Smooth muscle cell (in vitro differentiated cells): ENCODE data around the gene FARP1. TPM values are rescaled to one million over a fixed set of nuclear protein-coding genes. Genes with fewer than 3 reads are reported as not detected.
A peak's percentile ranks its signal among the peaks of the same experiment; 100 is the strongest.

Experiments
- DNase-seq: peaks from one replicate; lab custom pipeline; 2025; ENCODE audit not compliant: unreplicated experiment; lab: John Stamatoyannopoulos, UW
- H2AFZ ChIP-seq: fragments of 200-600 bp; sonication (generic); 2 replicates; pipeline ENCODE4 v1.6.0; 2016; ENCODE audit warnings: antibody characterized with exemption, low read depth, mild to moderate bottlenecking
- H3F3A ChIP-seq: fragments of 200-600 bp; sonication (generic); 2 replicates; pipeline ENCODE4 v1.6.0; 2017; ENCODE audit warnings: antibody characterized with exemption, low read depth
- H3K27ac ChIP-seq: fragments of 200-600 bp; sonication (generic); 2 replicates; pipeline ENCODE4 v1.5.1; 2016; ENCODE audit warnings: low read depth, mild to moderate bottlenecking
- H3K27me3 ChIP-seq: fragments of 200-600 bp; sonication (generic); 2 replicates; pipeline ENCODE4 v1.6.1; 2016; ENCODE audit warnings: low read depth, mild to moderate bottlenecking
- H3K36me3 ChIP-seq: fragments of 200-600 bp; sonication (generic); 2 replicates; pipeline ENCODE4 v1.5.1; 2016; ENCODE audit warnings: low read depth
- H3K4me1 ChIP-seq: fragments of 200-600 bp; sonication (generic); 2 replicates; pipeline ENCODE4 v1.5.1; 2016; ENCODE audit warnings: low read depth
- H3K4me2 ChIP-seq: fragments of 200-600 bp; sonication (generic); 2 replicates; pipeline ENCODE4 v1.6.0; 2016; ENCODE audit warnings: mild to moderate bottlenecking
- H3K4me3 ChIP-seq: fragments of 200-600 bp; sonication (generic); 2 replicates; pipeline ENCODE4 v1.5.1; 2016; ENCODE audit warnings: mild to moderate bottlenecking
- H3K79me2 ChIP-seq: fragments of 200-600 bp; sonication (generic); 2 replicates; pipeline ENCODE4 v1.6.0; 2016; ENCODE audit warnings: low read depth, mild to moderate bottlenecking
- H3K9ac ChIP-seq: fragments of 200-600 bp; sonication (generic); 2 replicates; pipeline ENCODE4 v1.6.0; 2016; ENCODE audit warnings: low read depth
- H3K9me3 ChIP-seq: fragments of 200-600 bp; sonication (generic); replicated peaks from 2 replicates; pipeline ENCODE4 v1.5.1; 2016; ENCODE audit warnings: low read depth
- H4K20me1 ChIP-seq: fragments of 200-600 bp; sonication (generic); 2 replicates; pipeline ENCODE4 v1.6.0; 2016; ENCODE audit warnings: low read depth
- CTCF ChIP-seq: fragments of 200-600 bp; sonication (generic); IDR thresholded peaks from 2 replicates; pipeline ENCODE4 v1.5.1; 2017; ENCODE audit warnings: borderline replicate concordance, mild to moderate bottlenecking, antibody characterized with exemption; ENCODE audit not compliant: insufficient read depth, poor library complexity, severe bottlenecking
- WGBS: methylation state at CpG from one replicate; pipeline ENCODE4 v1.1.7; 2016; ENCODE audit warnings: low lambda C conversion rate; 5-methylcytosine and 5-hydroxymethylcytosine counted together
- polyA plus RNA-seq: library from polyadenylated mRNA; unstranded; fragments of >200 nt; fragmentation: Nextera tagmentation; extraction: Ambion mirVana; gene quantifications from 2 replicates; pipeline ENCODE4 v1.2.1, GENCODE V29; 2016
- total RNA-seq: library from RNA; depleted of rRNA; stranded (reverse); fragments of >200 nt; gene quantifications from 2 replicates; pipeline ENCODE4 v1.2.3, GENCODE V29; 2014

Gene FARP1
- total and polyA plus RNA-seq, 2 experiments from 2014 or later: 59.4 to 104 TPM

DNA sequence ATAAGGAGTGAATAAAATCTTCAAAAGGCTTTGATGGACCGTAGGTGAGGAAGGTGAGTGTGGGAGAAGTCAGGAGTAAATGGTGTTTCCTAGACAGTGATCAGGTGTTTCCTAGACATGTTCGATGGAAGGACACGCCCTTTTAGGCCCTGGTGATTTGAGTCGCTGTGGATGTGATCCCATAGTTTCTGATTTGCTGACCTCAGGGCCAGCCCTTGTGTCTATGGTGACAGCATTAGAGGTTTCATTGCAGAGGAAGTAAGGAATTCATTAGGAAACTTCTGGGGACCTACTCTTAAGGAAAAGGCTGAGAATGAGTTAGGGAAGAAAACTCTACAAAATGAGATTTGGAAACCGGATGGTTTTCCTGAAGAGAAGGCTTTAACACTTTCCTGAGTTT lies 65.7 kb downstream of the FARP1 start:
- WGBS: 91% methylated on average over 5 of the region's 5 CpGs
- Histone ChIP-seq H3K4me2 (no peak overlapping the region), H3K9me3 (peaks cover 8% of the 10 kb centered on the region), H3K9ac (no peak overlapping the region), H3K36me3 (no peaks in the 10 kb centered on the region), H3K27ac (peak overlapping the region; percentile 90), H3F3A (peaks cover 14% of the 10 kb centered on the region), H4K20me1 (no peaks in the 10 kb centered on the region), H2AFZ (no peak overlapping the region), H3K4me3 (no peak overlapping the region), H3K79me2 (peaks cover 72% of the 10 kb centered on the region), H3K27me3 (no peaks in the 10 kb centered on the region), H3K4me1 (peaks cover 5% of the 10 kb centered on the region)
- DNase-seq: no peak
- TF ChIP-seq CTCF: no peak

DNA sequence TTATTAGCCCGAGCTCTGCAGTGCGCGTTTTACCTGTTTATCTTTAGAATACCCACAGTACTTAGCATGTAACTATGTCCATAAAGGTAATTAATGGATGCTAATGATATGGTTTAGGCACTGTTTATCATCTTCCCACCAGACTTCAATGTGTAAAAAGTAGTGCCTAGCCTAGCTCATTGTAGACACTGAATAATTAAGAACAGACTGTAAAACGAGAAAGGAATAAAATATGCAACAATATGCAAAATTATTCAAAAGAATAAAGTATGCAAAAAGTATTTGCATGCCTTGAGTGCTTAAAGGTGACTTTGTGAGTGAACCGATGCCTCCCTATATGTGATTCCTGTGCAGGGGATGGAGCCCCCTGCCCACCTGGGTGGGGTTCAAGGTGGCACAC lies 69.9 kb downstream of the FARP1 start:
- no peaks in the 10 kb centered on the region for H3K9me3 ChIP-seq
- H3K4me1 ChIP-seq: peaks cover 5% of the 10 kb centered on the region
- peaks cover 50% of the 10 kb centered on the region for H3K79me2 ChIP-seq
- H3K27me3 ChIP-seq: no peaks in the 10 kb centered on the region
- TF ChIP-seq CTCF: no peak
- 89% methylated on average over 5 of the region's 5 CpGs for WGBS
- H3K4me2 ChIP-seq: no peak overlapping the region
- DNase-seq: no peak
- H3K27ac ChIP-seq: no peak overlapping the region
- H3K4me3 ChIP-seq: no peak overlapping the region
- no peaks in the 10 kb centered on the region for H4K20me1 ChIP-seq
- no peak overlapping the region for H3K9ac ChIP-seq
- H2AFZ ChIP-seq: no peak overlapping the region
- no peaks in the 10 kb centered on the region for H3K36me3 ChIP-seq
- peaks cover 17% of the 10 kb centered on the region for H3F3A ChIP-seq

DNA sequence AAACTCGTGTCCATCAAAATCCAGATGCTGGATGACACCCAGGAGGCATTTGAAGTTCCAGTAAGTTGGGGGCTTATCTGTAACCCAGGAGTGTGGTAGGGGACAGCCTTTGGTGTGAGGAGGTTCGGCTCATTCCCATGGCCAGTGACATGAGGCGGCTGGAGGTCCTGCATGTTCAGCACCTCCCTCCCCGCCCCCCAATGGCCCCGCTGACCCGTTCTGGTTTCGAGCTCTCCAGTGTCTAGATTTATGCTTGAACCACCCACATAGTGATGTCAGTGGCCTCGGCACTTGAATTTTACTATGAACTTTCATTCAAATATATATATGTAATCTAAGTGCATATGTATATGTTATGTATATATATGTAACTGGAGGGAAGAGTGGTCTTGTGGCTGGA lies 70.5 kb downstream of the FARP1 start:
- DNase-seq: no peak
- Histone ChIP-seq H3K79me2 (peaks cover 55% of the 10 kb centered on the region), H3K4me2 (no peak overlapping the region), H3F3A (peaks cover 11% of the 10 kb centered on the region), H3K4me1 (peaks cover 5% of the 10 kb centered on the region), H3K4me3 (no peak overlapping the region), H3K9me3 (no peaks in the 10 kb centered on the region), H3K27me3 (no peaks in the 10 kb centered on the region), H4K20me1 (no peaks in the 10 kb centered on the region), H2AFZ (no peak overlapping the region), H3K27ac (peak overlapping the region; percentile 76), H3K9ac (no peak overlapping the region), H3K36me3 (no peaks in the 10 kb centered on the region)
- WGBS: 83% methylated on average over 8 of the region's 8 CpGs
- no peak for TF ChIP-seq CTCF

GRCh38 chr13:98214008-98214643 lies 71.2 kb downstream of the FARP1 start:
- Histone ChIP-seq H3K4me2 (peak overlapping the region; percentile 67), H2AFZ (no peak overlapping the region), H3K9me3 (no peaks in the 10 kb centered on the region), H3K27me3 (no peaks in the 10 kb centered on the region), H3K79me2 (peaks cover 55% of the 10 kb centered on the region), H3K36me3 (no peaks in the 10 kb centered on the region), H3K4me1 (peaks cover 5% of the 10 kb centered on the region), H3F3A (peaks cover 11% of the 10 kb centered on the region), H3K4me3 (no peak overlapping the region), H3K27ac (peak overlapping the region; percentile 76), H3K9ac (no peak overlapping the region), H4K20me1 (no peaks in the 10 kb centered on the region)
- no peak for DNase-seq
- WGBS: 34% methylated on average over 16 of the region's 16 CpGs
- TF ChIP-seq CTCF: no peak
